Measurements from ENCODE around the gene MTHFD1L. TPM values are rescaled to one million over a fixed set of nuclear protein-coding genes. Genes with fewer than 3 reads are reported as not detected.

MTHFD1L gene
- total RNA-seq, 1 donor from 2014 or later: 107 TPM

GRCh38 chr6:151051164-151051563 lies 185.7 kb downstream of the MTHFD1L start:
- DNase-seq (ENCODE audit: low read depth): no peak
- peaks cover 6% of the 10 kb centered on the region for H3K4me1 Mint-ChIP-seq (ENCODE audit: low read depth, unreplicated experiment)
- Histone ChIP-seq H2AFZ (ENCODE audit: low read depth, low read length) (no peak overlapping the region), H3K4me2 (ENCODE audit: low read length) (no peak overlapping the region), H3K9ac (ENCODE audit: low read length) (no peak overlapping the region), H3K4me1 (ENCODE audit: insufficient read depth, low read length) (no peaks in the 10 kb centered on the region), H3K79me2 (ENCODE audit: insufficient read depth, low read length) (peaks cover 3% of the 10 kb centered on the region), H3K27me3 (ENCODE audit: insufficient read depth, low read length) (no peaks in the 10 kb centered on the region), H3K9me3 (ENCODE audit: insufficient read depth, low read depth, low read length) (no peaks in the 10 kb centered on the region), H3K4me3 (ENCODE audit: insufficient read depth, low read depth, low read length) (no peak overlapping the region), H3K27ac (ENCODE audit: low read depth, low read length) (no peak overlapping the region), H4K20me1 (ENCODE audit: insufficient read depth, low read length) (no peaks in the 10 kb centered on the region), H3K36me3 (ENCODE audit: insufficient read depth, low read length) (peaks cover 3% of the 10 kb centered on the region)
- H3K36me3 Mint-ChIP-seq (ENCODE audit: low read depth, unreplicated experiment): peaks cover 24% of the 10 kb centered on the region
- H3K27me3 Mint-ChIP-seq (ENCODE audit: low read depth, unreplicated experiment): no peaks in the 10 kb centered on the region
- H3K9me3 Mint-ChIP-seq (ENCODE audit: unreplicated experiment): no peaks in the 10 kb centered on the region
- H3K4me3 Mint-ChIP-seq (ENCODE audit: unreplicated experiment): no peak overlapping the region
- H3K27ac Mint-ChIP-seq (ENCODE audit: unreplicated experiment): no peak overlapping the region
- FAIRE-seq: no peak
- no peak for TF ChIP-seq CTCF (IDR thresholded peaks at IDR 0.05; ENCODE audit: insufficient read depth, low read depth, low read length)
- no peak for TF ChIP-seq EZH2 (IDR thresholded peaks at IDR 0.05; ENCODE audit: insufficient read depth, low read length)

- FAIRE-seq: no peak
Observed at GRCh38 chr6:151052021-151052646, 186.6 kb downstream of the MTHFD1L start.

More at GRCh38 chr6:151052021-151052646, 186.6 kb downstream of the MTHFD1L start:
- no peak overlapping the region for H3K27ac ChIP-seq (ENCODE audit: low read depth, low read length)
- peaks cover 4% of the 10 kb centered on the region for H3K36me3 ChIP-seq (ENCODE audit: insufficient read depth, low read length)
- H3K27me3 ChIP-seq (ENCODE audit: insufficient read depth, low read length): no peaks in the 10 kb centered on the region
- no peak overlapping the region for H2AFZ ChIP-seq (ENCODE audit: low read depth, low read length)
- peaks cover 3% of the 10 kb centered on the region for H3K79me2 ChIP-seq (ENCODE audit: insufficient read depth, low read length)
- no peak for DNase-seq (ENCODE audit: low read depth)
- H3K4me3 ChIP-seq (ENCODE audit: insufficient read depth, low read depth, low read length): no peak overlapping the region
- no peaks in the 10 kb centered on the region for H4K20me1 ChIP-seq (ENCODE audit: insufficient read depth, low read length)
- Mint-ChIP-seq H3K9me3 (ENCODE audit: unreplicated experiment) (no peaks in the 10 kb centered on the region), H3K36me3 (ENCODE audit: low read depth, unreplicated experiment) (peaks cover 24% of the 10 kb centered on the region), H3K27ac (ENCODE audit: unreplicated experiment) (no peak overlapping the region), H3K4me3 (ENCODE audit: unreplicated experiment) (no peak overlapping the region), H3K27me3 (ENCODE audit: low read depth, unreplicated experiment) (no peaks in the 10 kb centered on the region), H3K4me1 (ENCODE audit: low read depth, unreplicated experiment) (peaks cover 3% of the 10 kb centered on the region)
- no peak overlapping the region for H3K4me2 ChIP-seq (ENCODE audit: low read length)
- H3K9ac ChIP-seq (ENCODE audit: low read length): no peak overlapping the region
- H3K4me1 ChIP-seq (ENCODE audit: insufficient read depth, low read length): no peaks in the 10 kb centered on the region
- H3K9me3 ChIP-seq (ENCODE audit: insufficient read depth, low read depth, low read length): no peaks in the 10 kb centered on the region
- no peak for TF ChIP-seq CTCF (IDR thresholded peaks at IDR 0.05; ENCODE audit: insufficient read depth, low read depth, low read length)
- no peak for TF ChIP-seq EZH2 (IDR thresholded peaks at IDR 0.05; ENCODE audit: insufficient read depth, low read length)

Measured in astrocyte (in vitro differentiated cells and primary cell).